HepG2 (cell line): ENCODE data around the gene IRAK2. TPM values are rescaled to one million over a fixed set of nuclear protein-coding genes. Genes with fewer than 3 reads are reported as not detected.

Experiments
- ASH2L ChIP-seq: fragments of 300-600, 200-600 bp; sonication (generic); IDR thresholded peaks from 2 replicates; pipeline ENCODE4 v1.7.0; 2017; ENCODE audit warnings: low read depth, mild to moderate bottlenecking, moderate library complexity, mixed read lengths, low read length; ENCODE audit not compliant: insufficient read length
- CCDC6 ChIP-seq: sonication (generic); formaldehyde crosslinking; IDR thresholded peaks from 2 replicates; pipeline ENCODE4 v1.8.1; 2022; ENCODE audit warnings: mild to moderate bottlenecking, missing genetic modification reagents, moderate library complexity
- ERF ChIP-seq: IDR thresholded peaks from 2 replicates; pipeline ENCODE4 v1.6.1; 2018; ENCODE audit warnings: missing biosample characterization, missing genetic modification reagents
- FOXJ3 ChIP-seq: sonication (generic); formaldehyde crosslinking; IDR thresholded peaks from 2 replicates; pipeline ENCODE4 v1.4.0; 2020; ENCODE audit warnings: missing genetic modification reagents, mild to moderate bottlenecking, borderline replicate concordance
- KAT7 ChIP-seq: IDR thresholded peaks from 2 replicates; pipeline ENCODE4 v1.6.1; 2018; ENCODE audit warnings: borderline replicate concordance, missing compliant biosample characterization
- KLF15 ChIP-seq: sonication (generic); formaldehyde crosslinking; IDR thresholded peaks from 2 replicates; pipeline ENCODE4 v1.8.1; 2023; ENCODE audit warnings: borderline replicate concordance, mild to moderate bottlenecking, inconsistent platforms, missing genetic modification reagents, mixed read lengths
- POLR2G ChIP-seq: fragments of 200-400 bp; formaldehyde crosslinking; IDR thresholded peaks from 2 replicates; pipeline ENCODE4 v1.6.1; 2018; ENCODE audit warnings: mild to moderate bottlenecking, low read depth, low read length, moderate library complexity
- RAD21 ChIP-seq: fragments of 450-650 bp; formaldehyde crosslinking; IDR thresholded peaks from 2 replicates; pipeline ENCODE4 v1.5.0; 2020; ENCODE audit warnings: mild to moderate bottlenecking
- SKI ChIP-seq: fragments of 450-650 bp; IDR thresholded peaks from one replicate; pipeline ENCODE4 v1.6.1; 2018; ENCODE audit warnings: mild to moderate bottlenecking; ENCODE audit not compliant: partially characterized antibody
- SMARCE1 ChIP-seq: fragments of 450-650 bp; IDR thresholded peaks from 2 replicates; pipeline ENCODE4 v1.6.1; 2017; ENCODE audit warnings: borderline replicate concordance
- SP140L ChIP-seq: sonication (generic); formaldehyde crosslinking; IDR thresholded peaks from 2 replicates; pipeline ENCODE4 v1.4.0; 2020; ENCODE audit warnings: missing genetic modification reagents, borderline replicate concordance
- SSRP1 ChIP-seq: IDR thresholded peaks from 2 replicates; pipeline ENCODE4 v1.6.1; 2016; ENCODE audit warnings: control low read depth
- ZNF432 ChIP-seq: sonication (generic); formaldehyde crosslinking; IDR thresholded peaks from 2 replicates; pipeline ENCODE4 v1.5.0; 2020; ENCODE audit warnings: missing genetic modification reagents, mild to moderate bottlenecking, borderline replicate concordance
- ZNF570 ChIP-seq: sonication (generic); formaldehyde crosslinking; IDR thresholded peaks from 2 replicates; pipeline ENCODE4 v1.4.0; 2020; ENCODE audit warnings: mild to moderate bottlenecking, missing genetic modification reagents, borderline replicate concordance
- ZNF629 ChIP-seq: sonication (generic); formaldehyde crosslinking; conservative IDR thresholded peaks from 2 replicates; pipeline ENCODE4 v1.5.0; 2020; ENCODE audit warnings: missing genetic modification reagents
- ZNF720 ChIP-seq: sonication (generic); formaldehyde crosslinking; IDR thresholded peaks from 2 replicates; pipeline ENCODE4 v1.4.0; 2020; ENCODE audit warnings: missing genetic modification reagents
- polyA plus RNA-seq, 8 experiments: library from polyadenylated mRNA; depleted of rRNA in 3 of 8; stranded (reverse) in 7 of 8; unstranded in 1 of 8; fragments of >200 nt; fragmentation: Illumina TruSeq in 4 of 8; extraction: Trizol in 4 of 8; gene quantifications; 2 replicates each; pipeline versions ENCODE4 v1.2.1 to v1.2.3, GENCODE V29; 2011 to 2016; ENCODE audit warnings: low read depth in 4 of 8, missing spikeins in 1 of 8, mixed read lengths in 1 of 8; ENCODE audit not compliant: insufficient read depth in 1 of 8
- total RNA-seq, 5 experiments: library from RNA; depleted of rRNA; stranded (reverse); fragments of >200 nt; fragmentation: Illumina TruSeq; extraction: Trizol; gene quantifications; 2 replicates each; pipeline ENCODE4 v1.2.3, GENCODE V29; 2016; ENCODE audit warnings: low read depth in 1 of 5
- TF ChIP-seq, protein P1 (sequence below): IDR thresholded peaks from 2 replicates; pipeline ENCODE4 v1.6.1; 2012; ENCODE audit warnings: low read length, improper control_type of control experiment
- TF ChIP-seq, protein P2 (sequence below): sonication (generic); formaldehyde crosslinking; IDR thresholded peaks from 2 replicates; pipeline ENCODE4 v1.5.1; 2020; ENCODE audit warnings: missing genetic modification reagents, mild to moderate bottlenecking, borderline replicate concordance
- TF ChIP-seq, protein P3 (sequence below), 2 experiments: sonication (generic) in 1 of 2; formaldehyde crosslinking in 1 of 2; IDR thresholded peaks; 2 replicates each; pipeline versions ENCODE4 v1.4.0 to v1.6.1; 2018 to 2020; ENCODE audit warnings: missing genetic modification reagents in 2 of 2, borderline replicate concordance in 1 of 2, low read depth in 1 of 2, mild to moderate bottlenecking in 1 of 2, missing biosample characterization in 1 of 2
- TF ChIP-seq, protein P4 (sequence below): sonication (generic); formaldehyde crosslinking; IDR thresholded peaks from 2 replicates; pipeline ENCODE4 v1.9.0; 2021; ENCODE audit warnings: missing genetic modification reagents, mild to moderate bottlenecking, borderline replicate concordance

IRAK2 gene
- total and polyA plus RNA-seq, 2 of the 13 experiments (the other 11 are each of a cell fraction or from before 2014, with no cell fraction given) = 13.1 to 23.3 TPM

DNA sequence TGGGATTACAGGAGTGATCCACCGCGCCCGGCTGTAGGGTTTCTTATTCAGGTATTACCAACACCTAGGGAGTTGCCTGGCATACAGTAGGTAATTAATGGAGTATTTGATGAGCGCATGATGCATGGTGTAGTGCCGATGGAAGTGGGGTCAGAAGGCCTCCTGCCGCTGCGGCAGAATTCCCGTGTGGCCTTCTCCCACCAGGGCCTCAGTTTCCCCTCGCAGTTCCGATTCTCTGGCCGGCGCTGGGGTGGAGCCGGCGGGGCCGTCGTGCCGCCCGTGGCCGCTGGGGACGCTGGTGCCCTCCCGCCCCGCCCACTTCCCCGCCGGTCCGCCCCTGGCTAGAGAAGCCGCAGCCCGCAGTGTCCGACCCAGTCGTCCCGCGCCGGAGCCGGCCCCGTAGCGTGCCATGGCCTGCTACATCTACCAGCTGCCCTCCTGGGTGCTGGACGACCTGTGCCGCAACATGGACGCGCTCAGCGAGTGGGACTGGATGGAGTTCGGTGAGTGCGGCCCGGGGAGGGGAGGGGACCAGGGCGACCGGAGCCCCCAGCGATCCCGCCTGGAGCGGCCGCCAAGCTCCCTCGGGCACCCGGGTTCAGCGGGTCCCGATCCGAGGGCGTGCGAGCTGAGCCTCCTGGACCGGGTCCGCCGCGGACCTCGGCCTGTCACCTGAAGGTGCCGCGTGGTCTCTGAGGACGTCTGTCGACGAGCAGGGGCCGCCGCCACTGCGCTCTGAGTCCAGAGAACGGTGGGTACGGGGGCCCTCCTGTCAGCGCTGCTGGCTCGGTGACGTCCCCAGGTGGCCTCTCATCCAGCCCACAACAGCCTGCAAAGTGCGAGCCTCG lies at the start of gene IRAK2 (continued):
- TF ChIP-seq ASH2L (peak; percentile 73), ZNF629 (CRISPR knock-in tag) (no peak; the same call in 1 of the 2 replicates), RAD21 (CRISPR knock-in tag) (no peak; the same call in 1 of the 2 replicates), FOXJ3 (no peak), POLR2G (peak; percentile 85), KAT7 (CRISPR knock-in tag) (no peak; the same call in none of the 2 replicates), ZNF570 (no peak), SSRP1 (CRISPR knock-in tag) (no peak), SKI (no peak), ZNF432 (CRISPR knock-in tag) (no peak), SMARCE1 (no peak), CCDC6 (CRISPR knock-in tag) (no peak; the same call in 1 of the 2 replicates), ZNF720 (CRISPR knock-in tag) (no peak; the same call in 1 of the 2 replicates), KLF15 (no peak), ERF (CRISPR knock-in tag) (peak; percentile 63; the same call in 1 of the 2 replicates), SP140L (CRISPR knock-in tag) (peak; percentile 45; the same call in 1 of the 2 replicates)
- TF ChIP-seq, protein P1, sequence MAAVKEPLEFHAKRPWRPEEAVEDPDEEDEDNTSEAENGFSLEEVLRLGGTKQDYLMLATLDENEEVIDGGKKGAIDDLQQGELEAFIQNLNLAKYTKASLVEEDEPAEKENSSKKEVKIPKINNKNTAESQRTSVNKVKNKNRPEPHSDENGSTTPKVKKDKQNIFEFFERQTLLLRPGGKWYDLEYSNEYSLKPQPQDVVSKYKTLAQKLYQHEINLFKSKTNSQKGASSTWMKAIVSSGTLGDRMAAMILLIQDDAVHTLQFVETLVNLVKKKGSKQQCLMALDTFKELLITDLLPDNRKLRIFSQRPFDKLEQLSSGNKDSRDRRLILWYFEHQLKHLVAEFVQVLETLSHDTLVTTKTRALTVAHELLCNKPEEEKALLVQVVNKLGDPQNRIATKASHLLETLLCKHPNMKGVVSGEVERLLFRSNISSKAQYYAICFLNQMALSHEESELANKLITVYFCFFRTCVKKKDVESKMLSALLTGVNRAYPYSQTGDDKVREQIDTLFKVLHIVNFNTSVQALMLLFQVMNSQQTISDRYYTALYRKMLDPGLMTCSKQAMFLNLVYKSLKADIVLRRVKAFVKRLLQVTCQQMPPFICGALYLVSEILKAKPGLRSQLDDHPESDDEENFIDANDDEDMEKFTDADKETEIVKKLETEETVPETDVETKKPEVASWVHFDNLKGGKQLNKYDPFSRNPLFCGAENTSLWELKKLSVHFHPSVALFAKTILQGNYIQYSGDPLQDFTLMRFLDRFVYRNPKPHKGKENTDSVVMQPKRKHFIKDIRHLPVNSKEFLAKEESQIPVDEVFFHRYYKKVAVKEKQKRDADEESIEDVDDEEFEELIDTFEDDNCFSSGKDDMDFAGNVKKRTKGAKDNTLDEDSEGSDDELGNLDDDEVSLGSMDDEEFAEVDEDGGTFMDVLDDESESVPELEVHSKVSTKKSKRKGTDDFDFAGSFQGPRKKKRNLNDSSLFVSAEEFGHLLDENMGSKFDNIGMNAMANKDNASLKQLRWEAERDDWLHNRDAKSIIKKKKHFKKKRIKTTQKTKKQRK = no peak
- TF ChIP-seq, protein P2, sequence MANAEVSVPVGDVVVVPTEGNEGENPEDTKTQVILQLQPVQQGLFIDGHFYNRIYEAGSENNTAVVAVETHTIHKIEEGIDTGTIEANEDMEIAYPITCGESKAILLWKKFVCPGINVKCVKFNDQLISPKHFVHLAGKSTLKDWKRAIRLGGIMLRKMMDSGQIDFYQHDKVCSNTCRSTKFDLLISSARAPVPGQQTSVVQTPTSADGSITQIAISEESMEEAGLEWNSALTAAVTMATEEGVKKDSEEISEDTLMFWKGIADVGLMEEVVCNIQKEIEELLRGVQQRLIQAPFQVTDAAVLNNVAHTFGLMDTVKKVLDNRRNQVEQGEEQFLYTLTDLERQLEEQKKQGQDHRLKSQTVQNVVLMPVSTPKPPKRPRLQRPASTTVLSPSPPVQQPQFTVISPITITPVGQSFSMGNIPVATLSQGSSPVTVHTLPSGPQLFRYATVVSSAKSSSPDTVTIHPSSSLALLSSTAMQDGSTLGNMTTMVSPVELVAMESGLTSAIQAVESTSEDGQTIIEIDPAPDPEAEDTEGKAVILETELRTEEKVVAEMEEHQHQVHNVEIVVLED (CRISPR knock-in tag) = peak; percentile 24; the same call in 1 of the 2 replicates
- TF ChIP-seq, protein P3, sequence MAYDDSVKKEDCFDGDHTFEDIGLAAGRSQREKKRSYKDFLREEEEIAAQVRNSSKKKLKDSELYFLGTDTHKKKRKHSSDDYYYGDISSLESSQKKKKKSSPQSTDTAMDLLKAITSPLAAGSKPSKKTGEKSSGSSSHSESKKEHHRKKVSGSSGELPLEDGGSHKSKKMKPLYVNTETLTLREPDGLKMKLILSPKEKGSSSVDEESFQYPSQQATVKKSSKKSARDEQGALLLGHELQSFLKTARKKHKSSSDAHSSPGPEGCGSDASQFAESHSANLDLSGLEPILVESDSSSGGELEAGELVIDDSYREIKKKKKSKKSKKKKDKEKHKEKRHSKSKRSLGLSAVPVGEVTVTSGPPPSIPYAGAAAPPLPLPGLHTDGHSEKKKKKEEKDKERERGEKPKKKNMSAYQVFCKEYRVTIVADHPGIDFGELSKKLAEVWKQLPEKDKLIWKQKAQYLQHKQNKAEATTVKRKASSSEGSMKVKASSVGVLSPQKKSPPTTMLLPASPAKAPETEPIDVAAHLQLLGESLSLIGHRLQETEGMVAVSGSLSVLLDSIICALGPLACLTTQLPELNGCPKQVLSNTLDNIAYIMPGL (CRISPR knock-in tag; IDR thresholded peaks at IDR 0.05; ENCODE audit: borderline replicate concordance in 1 of 2, low read depth in 1 of 2) = peak; percentile 93 to 98
- TF ChIP-seq, protein P4, sequence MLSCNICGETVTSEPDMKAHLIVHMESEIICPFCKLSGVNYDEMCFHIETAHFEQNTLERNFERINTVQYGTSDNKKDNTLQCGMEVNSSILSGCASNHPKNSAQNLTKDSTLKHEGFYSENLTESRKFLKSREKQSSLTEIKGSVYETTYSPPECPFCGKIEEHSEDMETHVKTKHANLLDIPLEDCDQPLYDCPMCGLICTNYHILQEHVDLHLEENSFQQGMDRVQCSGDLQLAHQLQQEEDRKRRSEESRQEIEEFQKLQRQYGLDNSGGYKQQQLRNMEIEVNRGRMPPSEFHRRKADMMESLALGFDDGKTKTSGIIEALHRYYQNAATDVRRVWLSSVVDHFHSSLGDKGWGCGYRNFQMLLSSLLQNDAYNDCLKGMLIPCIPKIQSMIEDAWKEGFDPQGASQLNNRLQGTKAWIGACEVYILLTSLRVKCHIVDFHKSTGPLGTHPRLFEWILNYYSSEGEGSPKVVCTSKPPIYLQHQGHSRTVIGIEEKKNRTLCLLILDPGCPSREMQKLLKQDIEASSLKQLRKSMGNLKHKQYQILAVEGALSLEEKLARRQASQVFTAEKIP (CRISPR knock-in tag) = no peak
